NT2/D1 (cell line): ENCODE data around the gene GPR135.

Experiments used
- SUZ12 ChIP-seq: IDR thresholded peaks from 2 replicates; pipeline ENCODE4 v1.6.1; 2011; ENCODE audit not compliant: insufficient read length, insufficient read depth; ENCODE audit errors: extremely low read depth
- YY1 ChIP-seq: IDR thresholded peaks from 2 replicates; pipeline ENCODE4 v1.6.1; 2011; ENCODE audit not compliant: insufficient read length, insufficient read depth
- ZNF274 ChIP-seq: IDR thresholded peaks from 2 replicates; pipeline ENCODE4 v1.6.1; 2011; ENCODE audit warnings: mild to moderate bottlenecking, low read depth, low read length

- TF ChIP-seq SUZ12 (no peak), ZNF274 (no peak), YY1 (no peak)
These were observed 35.6 kb upstream of the GPR135 start for GRCh38 chr14:59500732-59501131.
